ENCODE measurements around the gene ZNF664.

ZNF664 gene

DNA sequence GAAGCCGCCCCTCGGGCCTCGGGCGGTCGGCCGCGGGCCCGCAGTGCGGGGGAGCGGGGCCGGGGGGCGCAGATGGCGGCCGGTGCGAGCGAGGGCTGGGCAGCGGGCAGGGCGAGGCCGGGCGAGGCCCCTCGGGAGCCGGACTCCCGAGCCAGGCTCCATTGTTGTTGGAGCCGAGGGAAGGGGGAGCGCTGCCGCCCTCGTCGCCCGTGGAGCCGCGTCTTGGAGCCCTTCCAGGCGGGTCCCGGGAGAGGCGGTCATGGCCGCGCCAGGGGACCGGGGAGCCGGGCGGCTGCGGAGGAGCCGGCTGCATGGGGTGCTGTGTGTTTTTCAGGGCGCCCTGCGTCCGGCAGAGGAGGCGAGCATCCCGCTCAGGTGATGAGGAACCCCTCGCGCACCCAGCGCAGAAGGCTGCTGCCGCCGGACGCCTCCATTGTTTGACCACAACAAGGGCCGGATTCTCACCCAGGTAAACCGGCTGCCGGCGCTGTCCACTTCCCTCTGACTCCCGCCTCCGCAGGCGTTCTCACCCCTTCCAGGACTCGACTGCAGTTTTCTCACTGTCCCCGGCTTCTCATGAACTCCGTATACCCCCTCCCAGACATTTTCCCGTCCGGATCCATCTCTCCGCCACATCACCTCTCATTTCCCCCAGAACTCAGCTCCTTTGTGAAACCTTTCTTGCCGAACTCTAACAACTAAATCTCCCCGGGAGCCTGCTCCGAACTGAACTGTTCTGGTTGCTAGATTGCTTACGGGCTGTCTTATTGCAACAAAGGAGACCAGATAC is 732 bp downstream of the ZNF664 start:
- Histone ChIP-seq H3K4me3 (ENCODE audit: low read depth in 1 of 2, low read length in 2 of 2) (peak overlapping the region; percentile 44 to 65; a peak in 3 of 4 replicates), H3K27ac (ENCODE audit: low read length) (peak overlapping the region; percentile 51; the same call in 1 of the 2 replicates), H2AFZ (ENCODE audit: low read depth, low read length) (peak overlapping the region; percentile 74), H3K4me1 (ENCODE audit: insufficient read depth, low read length) (peaks cover 33% of the 10 kb centered on the region), H3K4me2 (ENCODE audit: insufficient read depth, low read length) (peak overlapping the region; percentile 78), H4K20me1 (ENCODE audit: insufficient read depth, low read length) (peaks cover 4% of the 10 kb centered on the region), H3K9ac (ENCODE audit: low read depth, low read length) (peak overlapping the region; percentile 66), H3K9me3 (ENCODE audit: insufficient read depth, low read length, severe bottlenecking) (no peaks in the 10 kb centered on the region), H3K79me2 (ENCODE audit: insufficient read depth, low read length) (peaks cover 41% of the 10 kb centered on the region), H3K36me3 (ENCODE audit: insufficient read depth, low read length) (peaks cover 16% of the 10 kb centered on the region), H3K27me3 (ENCODE audit: insufficient read depth, low read length, poor library complexity) (no peaks in the 10 kb centered on the region)
- peak; percentile 27 for DNase-seq
- peak; percentile 15; the same call in 1 of the 3 replicates for ATAC-seq (ENCODE audit: insufficient read depth, low read depth)
- TF ChIP-seq EZH2 (IDR thresholded peaks at IDR 0.05; ENCODE audit: borderline replicate concordance, low read depth, low read length, severe bottlenecking): no peak
- TF ChIP-seq, protein P1, sequence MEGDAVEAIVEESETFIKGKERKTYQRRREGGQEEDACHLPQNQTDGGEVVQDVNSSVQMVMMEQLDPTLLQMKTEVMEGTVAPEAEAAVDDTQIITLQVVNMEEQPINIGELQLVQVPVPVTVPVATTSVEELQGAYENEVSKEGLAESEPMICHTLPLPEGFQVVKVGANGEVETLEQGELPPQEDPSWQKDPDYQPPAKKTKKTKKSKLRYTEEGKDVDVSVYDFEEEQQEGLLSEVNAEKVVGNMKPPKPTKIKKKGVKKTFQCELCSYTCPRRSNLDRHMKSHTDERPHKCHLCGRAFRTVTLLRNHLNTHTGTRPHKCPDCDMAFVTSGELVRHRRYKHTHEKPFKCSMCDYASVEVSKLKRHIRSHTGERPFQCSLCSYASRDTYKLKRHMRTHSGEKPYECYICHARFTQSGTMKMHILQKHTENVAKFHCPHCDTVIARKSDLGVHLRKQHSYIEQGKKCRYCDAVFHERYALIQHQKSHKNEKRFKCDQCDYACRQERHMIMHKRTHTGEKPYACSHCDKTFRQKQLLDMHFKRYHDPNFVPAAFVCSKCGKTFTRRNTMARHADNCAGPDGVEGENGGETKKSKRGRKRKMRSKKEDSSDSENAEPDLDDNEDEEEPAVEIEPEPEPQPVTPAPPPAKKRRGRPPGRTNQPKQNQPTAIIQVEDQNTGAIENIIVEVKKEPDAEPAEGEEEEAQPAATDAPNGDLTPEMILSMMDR (IDR thresholded peaks at IDR 0.05; ENCODE audit: borderline replicate concordance, extremely low read depth, low read length, poor library complexity, severe bottlenecking): no peak

DNA sequence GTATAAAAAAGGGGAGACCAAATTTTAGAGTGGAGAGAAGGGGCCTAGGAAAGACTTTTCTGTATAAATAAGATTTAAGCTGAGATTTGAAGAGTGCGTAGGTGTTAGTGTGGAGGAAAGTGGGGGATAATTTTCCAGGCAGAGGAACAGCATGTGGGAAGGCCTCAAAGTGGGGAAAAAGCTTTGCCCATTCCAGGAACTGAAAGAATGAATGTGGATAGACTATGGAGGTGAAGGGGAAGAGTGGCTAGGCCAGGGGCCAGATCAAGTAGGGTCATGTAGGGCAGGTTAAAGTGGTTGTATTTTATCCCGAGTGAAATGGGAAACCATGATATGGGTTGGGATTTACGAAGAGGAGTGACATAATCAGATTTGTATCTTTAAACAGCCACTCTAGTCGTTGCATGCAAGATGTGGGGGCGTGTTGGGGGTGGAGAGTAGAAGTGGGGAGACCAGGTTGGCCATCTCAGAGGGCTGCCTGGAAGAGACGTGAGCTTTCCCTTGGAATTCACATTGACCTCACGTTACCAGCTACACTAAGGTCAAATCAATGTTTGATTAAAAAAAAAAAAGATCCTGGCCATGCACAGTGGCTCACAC is 3.3 kb downstream of the ZNF664 start:
- H3K4me2 ChIP-seq (ENCODE audit: insufficient read depth, low read length): no peak overlapping the region
- peaks cover 66% of the 10 kb centered on the region for H3K79me2 ChIP-seq (ENCODE audit: insufficient read depth, low read length)
- no peaks in the 10 kb centered on the region for H3K9me3 ChIP-seq (ENCODE audit: insufficient read depth, low read length, severe bottlenecking)
- peaks cover 28% of the 10 kb centered on the region for H3K4me1 ChIP-seq (ENCODE audit: insufficient read depth, low read length)
- no peak overlapping the region for H3K27ac ChIP-seq (ENCODE audit: low read length)
- ATAC-seq (ENCODE audit: insufficient read depth, low read depth): no peak
- peaks cover 19% of the 10 kb centered on the region for H3K36me3 ChIP-seq (ENCODE audit: insufficient read depth, low read length)
- H3K4me3 ChIP-seq (ENCODE audit: low read depth in 1 of 2, low read length in 2 of 2): no peak overlapping the region
- H2AFZ ChIP-seq (ENCODE audit: low read depth, low read length): no peak overlapping the region
- H3K27me3 ChIP-seq (ENCODE audit: insufficient read depth, low read length, poor library complexity): no peaks in the 10 kb centered on the region
- TF ChIP-seq, protein P1 (IDR thresholded peaks at IDR 0.05; ENCODE audit: borderline replicate concordance, extremely low read depth, low read length, poor library complexity, severe bottlenecking): no peak
- TF ChIP-seq EZH2 (IDR thresholded peaks at IDR 0.05; ENCODE audit: borderline replicate concordance, low read depth, low read length, severe bottlenecking): no peak
- H4K20me1 ChIP-seq (ENCODE audit: insufficient read depth, low read length): peaks cover 4% of the 10 kb centered on the region
- no peak overlapping the region for H3K9ac ChIP-seq (ENCODE audit: low read depth, low read length)
- DNase-seq: no peak

DNA sequence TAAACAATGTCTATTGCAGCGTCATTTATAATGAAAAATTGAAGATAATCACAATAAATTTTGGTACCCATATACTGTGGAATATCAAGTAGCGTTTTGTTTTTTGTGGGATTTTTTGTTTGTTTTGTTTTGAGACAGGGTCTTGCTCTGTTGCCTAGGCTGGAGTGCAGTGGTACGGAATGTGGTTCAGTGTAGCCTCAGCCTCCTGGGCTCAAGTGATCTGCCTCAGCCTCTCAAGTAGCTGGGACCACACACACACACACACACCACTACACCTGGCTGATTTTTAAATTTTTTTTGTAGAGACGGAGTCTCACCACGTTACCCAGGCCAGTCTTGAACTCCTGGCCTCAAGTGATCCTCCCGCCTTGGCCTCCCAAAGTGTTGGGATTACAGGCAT is 6.6 kb downstream of the ZNF664 start:
- Histone ChIP-seq H2AFZ (ENCODE audit: low read depth, low read length) (no peak overlapping the region), H3K4me1 (ENCODE audit: insufficient read depth, low read length) (peaks cover 11% of the 10 kb centered on the region), H4K20me1 (ENCODE audit: insufficient read depth, low read length) (peaks cover 27% of the 10 kb centered on the region), H3K27ac (ENCODE audit: low read length) (no peak overlapping the region), H3K27me3 (ENCODE audit: insufficient read depth, low read length, poor library complexity) (no peaks in the 10 kb centered on the region), H3K36me3 (ENCODE audit: insufficient read depth, low read length) (peaks cover 30% of the 10 kb centered on the region), H3K9ac (ENCODE audit: low read depth, low read length) (no peak overlapping the region), H3K4me2 (ENCODE audit: insufficient read depth, low read length) (no peak overlapping the region), H3K4me3 (ENCODE audit: low read depth in 1 of 2, low read length in 2 of 2) (no peak overlapping the region), H3K79me2 (ENCODE audit: insufficient read depth, low read length) (peaks cover 80% of the 10 kb centered on the region), H3K9me3 (ENCODE audit: insufficient read depth, low read length, severe bottlenecking) (no peaks in the 10 kb centered on the region)
- ATAC-seq (ENCODE audit: insufficient read depth, low read depth) (no peak), DNase-seq (no peak)
- TF ChIP-seq, protein P1 (IDR thresholded peaks at IDR 0.05; ENCODE audit: borderline replicate concordance, extremely low read depth, low read length, poor library complexity, severe bottlenecking): no peak
- no peak for TF ChIP-seq EZH2 (IDR thresholded peaks at IDR 0.05; ENCODE audit: borderline replicate concordance, low read depth, low read length, severe bottlenecking)

All from DND-41 (cell line).